DOHH2 (cell line): ENCODE results near the gene FGFR3.

ENCODE experiments used
- H3F3A ChIP-seq: fragments of 200-600 bp; sonication (generic), shearing (Covaris generic); 2 replicates; pipeline ENCODE4 v1.6.0; 2016; ENCODE audit warnings: antibody characterized with exemption, mild to moderate bottlenecking; ENCODE audit not compliant: control insufficient read depth, insufficient read depth
- H3K27ac ChIP-seq: fragments of 200-600 bp; sonication (generic); 2 replicates; pipeline ENCODE4 v1.5.1; 2014; ENCODE audit warnings: low read depth, mild to moderate bottlenecking, low read length, moderate library complexity
- H3K27me3 ChIP-seq: fragments of 200-600 bp; sonication (generic); 2 replicates; pipeline ENCODE4 v1.6.1; 2014; ENCODE audit warnings: mild to moderate bottlenecking, low read length, mixed read lengths; ENCODE audit not compliant: control insufficient read depth
- H3K36me3 ChIP-seq: fragments of 200-600 bp; sonication (generic); 2 replicates; pipeline ENCODE4 v1.6.1; 2014; ENCODE audit warnings: mild to moderate bottlenecking, low read length, moderate library complexity, mixed read lengths; ENCODE audit not compliant: control insufficient read depth
- H3K4me1 ChIP-seq: fragments of 200-600 bp; sonication (generic); 2 replicates; pipeline ENCODE4 v1.6.1; 2014; ENCODE audit warnings: mild to moderate bottlenecking, low read length, mixed read lengths; ENCODE audit not compliant: control insufficient read depth
- H3K4me2 ChIP-seq: fragments of 200-600 bp; sonication (generic); 2 replicates; pipeline ENCODE4 v1.6.0; 2014; ENCODE audit warnings: mild to moderate bottlenecking, low read length, moderate library complexity
- H3K4me3 ChIP-seq: fragments of 200-600 bp; sonication (generic); 2 replicates; pipeline ENCODE4 v1.5.1; 2014; ENCODE audit warnings: mild to moderate bottlenecking, low read length, mixed read lengths
- H3K79me2 ChIP-seq: fragments of 200-600 bp; sonication (generic); 2 replicates; pipeline ENCODE4 v1.6.1; 2014; ENCODE audit warnings: mild to moderate bottlenecking, low read length, mixed read lengths; ENCODE audit not compliant: control insufficient read depth
- H3K9me2 ChIP-seq: fragments of 200-600 bp; sonication (generic); replicated peaks from 2 replicates; pipeline ENCODE4 v1.6.1; 2014; ENCODE audit warnings: mild to moderate bottlenecking, low read length, mixed read lengths; ENCODE audit not compliant: control insufficient read depth
- H3K9me3 ChIP-seq: fragments of 200-600 bp; sonication (generic); 2 replicates; pipeline ENCODE4 v1.6.1; 2014; ENCODE audit warnings: antibody characterized with exemption, low read length, mixed read lengths; ENCODE audit not compliant: control insufficient read depth, insufficient read depth
- H4K20me1 ChIP-seq: fragments of 200-600 bp; sonication (generic); 2 replicates; pipeline ENCODE4 v1.6.0; 2014; ENCODE audit warnings: low read depth, mild to moderate bottlenecking, antibody characterized with exemption, low read length, moderate library complexity; ENCODE audit not compliant: control insufficient read depth, insufficient read depth
- EZH2phosphoT487 ChIP-seq: fragments of 200-600 bp; sonication (generic); IDR thresholded peaks from 2 replicates; pipeline ENCODE4 v1.6.1; 2017; ENCODE audit warnings: borderline replicate concordance, mild to moderate bottlenecking, antibody characterized with exemption, low read length, moderate library complexity, mixed read lengths
- TF ChIP-seq, protein P1 (sequence below): fragments of 200-600 bp; sonication (generic); IDR thresholded peaks from one replicate; pipeline ENCODE4 v1.5.1; 2014; ENCODE audit warnings: antibody characterized with exemption, mild to moderate bottlenecking, low read depth, low read length; ENCODE audit not compliant: poor library complexity, severe bottlenecking

The FGFR3 gene

DNA sequence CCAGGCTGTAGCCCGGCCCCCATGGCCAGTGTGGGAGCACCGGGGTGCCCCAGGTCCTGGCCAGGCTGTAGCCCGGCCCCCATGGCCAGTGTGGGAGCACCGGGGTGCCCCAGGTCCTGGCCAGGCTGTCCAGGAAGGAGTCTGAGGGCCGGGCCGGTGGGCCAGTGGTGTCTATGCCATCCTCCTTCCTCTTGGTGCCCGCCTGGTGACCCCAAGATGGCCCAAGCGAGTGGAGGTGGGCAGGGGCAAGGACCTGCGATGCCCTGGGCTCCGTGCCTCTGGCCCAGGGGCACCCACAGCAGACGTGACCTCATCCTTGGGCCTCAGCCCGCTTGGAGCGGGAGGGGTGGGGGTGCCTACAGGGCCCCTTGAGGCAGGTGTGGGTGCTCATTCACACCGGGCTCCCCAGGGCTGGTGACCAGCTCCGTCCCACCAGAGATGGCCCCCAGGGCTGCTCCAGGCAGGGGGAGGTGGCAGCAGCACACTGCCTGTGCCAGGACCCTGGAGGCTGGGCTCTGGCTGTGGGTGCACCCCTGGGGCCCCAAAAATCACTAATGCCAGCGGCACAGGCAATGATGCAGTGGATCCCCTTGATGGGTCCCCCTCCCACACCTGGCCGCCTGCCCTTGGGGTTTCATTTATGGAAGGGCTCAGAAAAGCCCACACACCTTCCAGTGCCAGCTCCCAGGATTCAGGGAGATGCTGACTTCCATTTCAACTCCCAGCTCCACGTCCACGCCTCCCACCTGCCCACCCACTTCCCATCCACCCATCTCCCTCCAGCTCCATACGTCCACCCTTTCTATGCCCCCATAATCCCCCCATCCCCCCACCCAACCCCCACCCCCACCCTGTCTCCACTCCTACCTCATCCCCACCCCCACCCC is 36.0 kb upstream of the FGFR3 start:
- no peaks in the 10 kb centered on the region for H3K36me3 ChIP-seq
- no peaks in the 10 kb centered on the region for H3F3A ChIP-seq
- no peaks in the 10 kb centered on the region for H3K9me3 ChIP-seq
- H3K4me1 ChIP-seq: no peaks in the 10 kb centered on the region
- TF ChIP-seq, protein P1, sequence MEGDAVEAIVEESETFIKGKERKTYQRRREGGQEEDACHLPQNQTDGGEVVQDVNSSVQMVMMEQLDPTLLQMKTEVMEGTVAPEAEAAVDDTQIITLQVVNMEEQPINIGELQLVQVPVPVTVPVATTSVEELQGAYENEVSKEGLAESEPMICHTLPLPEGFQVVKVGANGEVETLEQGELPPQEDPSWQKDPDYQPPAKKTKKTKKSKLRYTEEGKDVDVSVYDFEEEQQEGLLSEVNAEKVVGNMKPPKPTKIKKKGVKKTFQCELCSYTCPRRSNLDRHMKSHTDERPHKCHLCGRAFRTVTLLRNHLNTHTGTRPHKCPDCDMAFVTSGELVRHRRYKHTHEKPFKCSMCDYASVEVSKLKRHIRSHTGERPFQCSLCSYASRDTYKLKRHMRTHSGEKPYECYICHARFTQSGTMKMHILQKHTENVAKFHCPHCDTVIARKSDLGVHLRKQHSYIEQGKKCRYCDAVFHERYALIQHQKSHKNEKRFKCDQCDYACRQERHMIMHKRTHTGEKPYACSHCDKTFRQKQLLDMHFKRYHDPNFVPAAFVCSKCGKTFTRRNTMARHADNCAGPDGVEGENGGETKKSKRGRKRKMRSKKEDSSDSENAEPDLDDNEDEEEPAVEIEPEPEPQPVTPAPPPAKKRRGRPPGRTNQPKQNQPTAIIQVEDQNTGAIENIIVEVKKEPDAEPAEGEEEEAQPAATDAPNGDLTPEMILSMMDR: no peak
- TF ChIP-seq EZH2phosphoT487: no peak
- H3K79me2 ChIP-seq: no peaks in the 10 kb centered on the region
- peaks cover 4% of the 10 kb centered on the region; the same call in 1 of the 2 replicates for H4K20me1 ChIP-seq
- H3K27me3 ChIP-seq: 0 out of 2 replicates have a peak, but pooled peaks cover 1% of the 10 kb centered on the region
- no peak overlapping the region for H3K4me3 ChIP-seq
- H3K4me2 ChIP-seq: no peak overlapping the region
- no peak overlapping the region for H3K27ac ChIP-seq
- no peaks in the 10 kb centered on the region for H3K9me2 ChIP-seq

DNA sequence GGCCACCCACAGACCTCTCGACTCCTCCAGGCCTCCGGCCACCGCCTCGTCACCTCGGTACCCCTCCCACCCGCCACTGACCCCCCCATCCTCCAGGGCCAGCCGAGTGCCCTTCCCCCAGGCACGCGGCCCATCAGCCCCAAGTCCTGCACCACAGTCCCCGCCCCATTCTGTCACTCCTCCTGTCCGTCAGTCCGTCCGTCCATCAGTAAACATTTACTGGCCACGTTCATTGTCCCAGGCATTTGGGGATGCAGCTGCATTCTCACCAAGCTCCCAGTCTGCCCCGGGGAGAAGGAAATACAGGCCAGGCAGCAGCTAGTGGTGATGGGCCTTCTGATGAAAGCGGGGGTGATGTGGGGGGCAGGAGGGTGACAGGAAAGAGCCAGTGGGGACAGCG is 35.3 kb upstream of the FGFR3 start:
- H3K27me3 ChIP-seq: peaks cover 4% of the 10 kb centered on the region; the same call in 1 of the 2 replicates
- no peaks in the 10 kb centered on the region for H3F3A ChIP-seq
- H3K9me3 ChIP-seq: no peaks in the 10 kb centered on the region
- H4K20me1 ChIP-seq: peaks cover 4% of the 10 kb centered on the region; the same call in 1 of the 2 replicates
- H3K9me2 ChIP-seq: no peaks in the 10 kb centered on the region
- H3K79me2 ChIP-seq: no peaks in the 10 kb centered on the region
- H3K4me1 ChIP-seq: no peaks in the 10 kb centered on the region
- no peak overlapping the region for H3K4me3 ChIP-seq
- no peak overlapping the region for H3K4me2 ChIP-seq
- H3K36me3 ChIP-seq: no peaks in the 10 kb centered on the region
- no peak for TF ChIP-seq EZH2phosphoT487
- TF ChIP-seq, protein P1: no peak
- H3K27ac ChIP-seq: no peak overlapping the region

DNA sequence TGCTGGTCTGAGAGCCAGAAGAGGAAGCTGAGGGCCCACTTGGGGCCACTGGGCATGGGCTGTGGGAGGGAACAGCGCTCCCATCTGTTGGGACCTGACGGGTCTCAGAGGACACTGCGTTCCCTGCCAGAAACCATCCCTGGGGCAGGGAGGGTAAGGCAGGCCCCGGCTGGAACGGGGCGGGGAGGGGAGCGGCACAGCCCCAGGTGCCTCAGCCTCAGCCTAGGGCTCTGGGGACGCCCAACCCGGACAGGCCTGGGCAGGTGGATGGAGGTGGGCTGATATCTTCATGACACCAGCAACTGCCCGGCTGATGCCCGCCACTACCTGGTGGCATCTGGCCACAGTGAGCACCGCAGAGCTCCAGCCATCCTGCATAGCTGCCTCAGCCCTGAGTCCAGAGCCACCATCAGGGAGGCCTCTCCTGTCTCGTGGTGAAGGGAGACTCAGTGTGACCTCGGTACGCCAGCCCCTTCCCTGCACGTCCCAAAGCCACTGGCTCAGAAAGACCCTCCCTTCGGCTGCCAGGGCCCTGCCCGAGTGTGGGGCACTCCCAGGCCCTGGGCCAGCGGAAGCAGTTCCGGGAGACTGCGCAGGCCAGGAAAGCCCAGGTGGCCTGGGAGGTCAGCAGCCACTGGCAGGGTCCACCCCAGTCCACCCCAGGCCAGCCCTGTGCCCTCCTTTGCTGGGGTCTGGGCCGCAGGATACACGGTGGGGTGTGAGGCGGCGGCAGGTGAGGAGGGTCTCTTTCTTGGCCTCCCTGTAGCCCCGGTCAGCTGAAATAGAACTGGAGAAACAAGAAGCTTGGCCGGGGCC is 34.6 kb upstream of the FGFR3 start:
- H3K4me3 ChIP-seq: no peak overlapping the region
- no peaks in the 10 kb centered on the region for H3K9me3 ChIP-seq
- no peak for TF ChIP-seq EZH2phosphoT487
- TF ChIP-seq, protein P1: no peak
- H3K27me3 ChIP-seq: peaks cover 7% of the 10 kb centered on the region
- H3K4me1 ChIP-seq: no peaks in the 10 kb centered on the region
- H3K27ac ChIP-seq: no peak overlapping the region
- H3K9me2 ChIP-seq: no peaks in the 10 kb centered on the region
- no peaks in the 10 kb centered on the region for H3K36me3 ChIP-seq
- peaks cover 4% of the 10 kb centered on the region; the same call in 1 of the 2 replicates for H4K20me1 ChIP-seq
- no peaks in the 10 kb centered on the region for H3K79me2 ChIP-seq
- H3K4me2 ChIP-seq: no peak overlapping the region
- H3F3A ChIP-seq: no peaks in the 10 kb centered on the region
